Liver (tissue), 3 donors: ENCODE data around the gene ERVMER34-1.

ENCODE experiments used
- FOXA1 ChIP-seq: IDR thresholded peaks from 2 replicates; pipeline ENCODE4 v1.6.1; 2016; ENCODE audit warnings: antibody characterized with exemption
- GABPA ChIP-seq, 2 donors: IDR thresholded peaks in 1 of 2; conservative IDR thresholded peaks in 1 of 2; 2 replicates each; pipeline ENCODE4 v1.6.1; 2016; ENCODE audit warnings: antibody characterized with exemption in 2 of 2, mild to moderate bottlenecking in 1 of 2, moderate library complexity in 1 of 2
- JUND ChIP-seq, 2 donors: IDR thresholded peaks; 2 replicates each; pipeline ENCODE4 v1.6.1; 2016; ENCODE audit warnings: antibody characterized with exemption in 2 of 2
- RAD21 ChIP-seq, 2 donors: IDR thresholded peaks; 2 replicates each; pipeline ENCODE4 v1.6.1; 2016; ENCODE audit warnings: antibody characterized with exemption in 2 of 2, mild to moderate bottlenecking in 2 of 2
- SP1 ChIP-seq: IDR thresholded peaks from 2 replicates; pipeline ENCODE4 v1.6.1; 2018; ENCODE audit warnings: antibody characterized with exemption, mild to moderate bottlenecking
- TAF1 ChIP-seq: conservative IDR thresholded peaks from 2 replicates; pipeline ENCODE4 v1.6.1; 2016; ENCODE audit warnings: antibody characterized with exemption, mild to moderate bottlenecking
- YY1 ChIP-seq: IDR thresholded peaks from 2 replicates; pipeline ENCODE4 v1.6.1; 2016; ENCODE audit warnings: antibody characterized with exemption, mild to moderate bottlenecking
- TF ChIP-seq, protein P1 (sequence below): fragments of 150-350 bp; IDR thresholded peaks from 2 replicates; pipeline ENCODE4 v1.5.1; 2017; ENCODE audit warnings: improper control_type of control experiment, low read depth, low read length; ENCODE audit not compliant: missing input control
- TF ChIP-seq, protein P2 (sequence below): IDR thresholded peaks from 2 replicates; pipeline ENCODE4 v1.6.1; 2016; ENCODE audit warnings: antibody characterized with exemption
- TF ChIP-seq, protein P3 (sequence below): IDR thresholded peaks from 2 replicates; pipeline ENCODE4 v1.6.1; 2016; ENCODE audit warnings: antibody characterized with exemption, mild to moderate bottlenecking
- donor health status: healthy.
- donor health status: healthy.

DNA sequence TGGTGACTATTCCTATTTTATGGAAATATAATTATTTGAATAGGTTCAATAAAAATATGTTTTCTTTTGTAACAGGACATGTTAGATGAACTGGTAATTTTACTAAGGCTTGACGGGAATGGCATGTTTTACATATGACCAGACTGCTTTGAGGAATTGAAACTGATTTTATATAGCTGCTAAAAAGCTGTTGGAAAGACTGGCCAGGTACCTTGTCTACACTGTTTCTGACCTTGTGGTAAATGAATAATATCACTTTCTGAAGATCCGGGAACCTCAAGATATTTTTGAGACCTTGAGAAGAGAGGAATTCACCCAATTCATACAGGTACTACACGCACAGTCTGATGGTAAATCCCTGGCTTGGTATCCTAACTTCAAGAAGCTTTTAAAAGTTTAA, 50.0 kb downstream of the ERVMER34-1 start:
- TF ChIP-seq, protein P1, sequence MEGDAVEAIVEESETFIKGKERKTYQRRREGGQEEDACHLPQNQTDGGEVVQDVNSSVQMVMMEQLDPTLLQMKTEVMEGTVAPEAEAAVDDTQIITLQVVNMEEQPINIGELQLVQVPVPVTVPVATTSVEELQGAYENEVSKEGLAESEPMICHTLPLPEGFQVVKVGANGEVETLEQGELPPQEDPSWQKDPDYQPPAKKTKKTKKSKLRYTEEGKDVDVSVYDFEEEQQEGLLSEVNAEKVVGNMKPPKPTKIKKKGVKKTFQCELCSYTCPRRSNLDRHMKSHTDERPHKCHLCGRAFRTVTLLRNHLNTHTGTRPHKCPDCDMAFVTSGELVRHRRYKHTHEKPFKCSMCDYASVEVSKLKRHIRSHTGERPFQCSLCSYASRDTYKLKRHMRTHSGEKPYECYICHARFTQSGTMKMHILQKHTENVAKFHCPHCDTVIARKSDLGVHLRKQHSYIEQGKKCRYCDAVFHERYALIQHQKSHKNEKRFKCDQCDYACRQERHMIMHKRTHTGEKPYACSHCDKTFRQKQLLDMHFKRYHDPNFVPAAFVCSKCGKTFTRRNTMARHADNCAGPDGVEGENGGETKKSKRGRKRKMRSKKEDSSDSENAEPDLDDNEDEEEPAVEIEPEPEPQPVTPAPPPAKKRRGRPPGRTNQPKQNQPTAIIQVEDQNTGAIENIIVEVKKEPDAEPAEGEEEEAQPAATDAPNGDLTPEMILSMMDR, result no peak
- TF ChIP-seq TAF1 (no peak), SP1 (no peak), YY1 (no peak), JUND (IDR thresholded peaks at IDR 0.05) (no peak), RAD21 (IDR thresholded peaks at IDR 0.05) (no peak), FOXA1 (no peak), GABPA (IDR thresholded peaks at IDR 0.05 in 1 of 2, conservative IDR thresholded peaks at IDR 0.05 in 1 of 2) (no peak)
- TF ChIP-seq, protein P2, sequence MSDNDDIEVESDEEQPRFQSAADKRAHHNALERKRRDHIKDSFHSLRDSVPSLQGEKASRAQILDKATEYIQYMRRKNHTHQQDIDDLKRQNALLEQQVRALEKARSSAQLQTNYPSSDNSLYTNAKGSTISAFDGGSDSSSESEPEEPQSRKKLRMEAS, result no peak
- TF ChIP-seq, protein P3, sequence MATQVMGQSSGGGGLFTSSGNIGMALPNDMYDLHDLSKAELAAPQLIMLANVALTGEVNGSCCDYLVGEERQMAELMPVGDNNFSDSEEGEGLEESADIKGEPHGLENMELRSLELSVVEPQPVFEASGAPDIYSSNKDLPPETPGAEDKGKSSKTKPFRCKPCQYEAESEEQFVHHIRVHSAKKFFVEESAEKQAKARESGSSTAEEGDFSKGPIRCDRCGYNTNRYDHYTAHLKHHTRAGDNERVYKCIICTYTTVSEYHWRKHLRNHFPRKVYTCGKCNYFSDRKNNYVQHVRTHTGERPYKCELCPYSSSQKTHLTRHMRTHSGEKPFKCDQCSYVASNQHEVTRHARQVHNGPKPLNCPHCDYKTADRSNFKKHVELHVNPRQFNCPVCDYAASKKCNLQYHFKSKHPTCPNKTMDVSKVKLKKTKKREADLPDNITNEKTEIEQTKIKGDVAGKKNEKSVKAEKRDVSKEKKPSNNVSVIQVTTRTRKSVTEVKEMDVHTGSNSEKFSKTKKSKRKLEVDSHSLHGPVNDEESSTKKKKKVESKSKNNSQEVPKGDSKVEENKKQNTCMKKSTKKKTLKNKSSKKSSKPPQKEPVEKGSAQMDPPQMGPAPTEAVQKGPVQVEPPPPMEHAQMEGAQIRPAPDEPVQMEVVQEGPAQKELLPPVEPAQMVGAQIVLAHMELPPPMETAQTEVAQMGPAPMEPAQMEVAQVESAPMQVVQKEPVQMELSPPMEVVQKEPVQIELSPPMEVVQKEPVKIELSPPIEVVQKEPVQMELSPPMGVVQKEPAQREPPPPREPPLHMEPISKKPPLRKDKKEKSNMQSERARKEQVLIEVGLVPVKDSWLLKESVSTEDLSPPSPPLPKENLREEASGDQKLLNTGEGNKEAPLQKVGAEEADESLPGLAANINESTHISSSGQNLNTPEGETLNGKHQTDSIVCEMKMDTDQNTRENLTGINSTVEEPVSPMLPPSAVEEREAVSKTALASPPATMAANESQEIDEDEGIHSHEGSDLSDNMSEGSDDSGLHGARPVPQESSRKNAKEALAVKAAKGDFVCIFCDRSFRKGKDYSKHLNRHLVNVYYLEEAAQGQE, result no peak
